Endodermal cell (in vitro differentiated cells): ENCODE data around the gene MNT. TPM values are rescaled to one million over a fixed set of nuclear protein-coding genes. Genes with fewer than 3 reads are reported as not detected.
A peak's percentile ranks its signal among the peaks of the same experiment; 100 is the strongest.

ENCODE experiments used
- DNase-seq: peaks from one replicate; pipeline ENCODE4 v3.0.0-alpha.2; 2017
- H3K27ac ChIP-seq: 2 replicates; pipeline ENCODE4 v1.5.1; 2013; ENCODE audit warnings: mild to moderate bottlenecking, low read depth, low read length, moderate library complexity
- H3K27me3 ChIP-seq: 2 replicates; pipeline ENCODE4 v1.6.1; 2013; ENCODE audit warnings: mild to moderate bottlenecking, low read length, moderate library complexity; ENCODE audit not compliant: insufficient read depth, control insufficient read depth, poor library complexity, severe bottlenecking
- H3K36me3 ChIP-seq: 2 replicates; pipeline ENCODE4 v1.7.0; 2013; ENCODE audit warnings: mild to moderate bottlenecking, low read length, moderate library complexity; ENCODE audit not compliant: control insufficient read depth, insufficient read depth
- H3K4me1 ChIP-seq: one replicate; pipeline ENCODE4 v1.7.0; 2013; ENCODE audit warnings: low read length; ENCODE audit not compliant: control insufficient read depth, insufficient read depth
- H3K4me3 ChIP-seq: 2 replicates; pipeline ENCODE4 v1.5.1; 2013; ENCODE audit warnings: mild to moderate bottlenecking, low read length, moderate library complexity
- H3K9ac ChIP-seq: 2 replicates; pipeline ENCODE4 v1.6.1; 2013; ENCODE audit warnings: mild to moderate bottlenecking, low read length, moderate library complexity; ENCODE audit not compliant: poor library complexity, severe bottlenecking; ENCODE audit errors: extremely low read depth
- H3K9me3 ChIP-seq: 2 replicates; pipeline ENCODE4 v1.6.1; 2013; ENCODE audit warnings: mild to moderate bottlenecking, low read length, moderate library complexity; ENCODE audit not compliant: control insufficient read depth
- H3K27ac Mint-ChIP-seq: 2 replicates; pipeline ENCODE4 v1.8.0; 2020; ENCODE audit warnings: mixed read lengths
- H3K27me3 Mint-ChIP-seq: 2 replicates; pipeline ENCODE4 v1.8.0; 2021; ENCODE audit warnings: mild to moderate bottlenecking, mixed read lengths; ENCODE audit not compliant: insufficient read depth
- H3K36me3 Mint-ChIP-seq: 2 replicates; pipeline ENCODE4 v1.8.0; 2020; ENCODE audit warnings: low read depth, mixed read lengths
- H3K4me1 Mint-ChIP-seq: 2 replicates; pipeline ENCODE4 v1.8.0; 2020; ENCODE audit warnings: mixed read lengths
- H3K4me3 Mint-ChIP-seq: 2 replicates; pipeline ENCODE4 v1.8.0; 2020; ENCODE audit warnings: mild to moderate bottlenecking, moderate library complexity, mixed read lengths
- H3K9me3 Mint-ChIP-seq: 2 replicates; pipeline ENCODE4 v1.8.0; 2020; ENCODE audit warnings: mild to moderate bottlenecking, mixed read lengths
- CTCF ChIP-seq: fragments of 200-600 bp; sonication (generic); conservative IDR thresholded peaks from 2 replicates; pipeline ENCODE4 v1.5.0; 2021; ENCODE audit warnings: antibody characterized with exemption, mild to moderate bottlenecking
- WGBS, 2 experiments: methylation state at CpG; one replicate each; pipeline versions ENCODE4 v1.1.5 to v1.1.7; 2013; ENCODE audit warnings: missing lambda C conversion rate in 2 of 2, mixed read lengths in 1 of 2; ENCODE audit not compliant: insufficient coverage in 1 of 2, insufficient read length in 1 of 2; 5-methylcytosine and 5-hydroxymethylcytosine counted together
- total RNA-seq, 2 donors: library from RNA; stranded (reverse); fragmentation: NEBNext Ultra II Directional in 1 of 2; extraction: Animal tissue kit (Norgen Biotek cat#: 25700) in 1 of 2; gene quantifications; 2 replicates in 1 of 2; 3 replicates in 1 of 2; pipeline ENCODE4 v1.2.1, GENCODE V29; 2021

The MNT gene
- total RNA-seq, 2 donors from 2014 or later, result 25.3 to 30.2 TPM

- peak overlapping the region; percentile 96 for H3K27ac ChIP-seq
- H3K9ac ChIP-seq, result peak overlapping the region; percentile 97
- peaks cover 2% of the 10 kb centered on the region for H3K36me3 Mint-ChIP-seq
- H3K9me3 ChIP-seq, result no peaks in the 10 kb centered on the region
- peak overlapping the region; percentile 86 for H3K4me3 Mint-ChIP-seq
- peak overlapping the region; percentile 99 for H3K27ac Mint-ChIP-seq
- H3K4me1 ChIP-seq, result peaks cover 22% of the 10 kb centered on the region
- TF ChIP-seq CTCF, result no peak
- H3K4me3 ChIP-seq, result peak overlapping the region; percentile 96
- no peaks in the 10 kb centered on the region for H3K27me3 ChIP-seq
- H3K27me3 Mint-ChIP-seq, result no peaks in the 10 kb centered on the region
- DNase-seq, result peak; percentile 100
- peaks cover 26% of the 10 kb centered on the region for H3K4me1 Mint-ChIP-seq
- H3K36me3 ChIP-seq, result no peaks in the 10 kb centered on the region
- H3K9me3 Mint-ChIP-seq, result no peaks in the 10 kb centered on the region
- WGBS, 2 experiments, result 0 to 1% methylated on average over 43 to 82 of the region's 82 CpGs
Measured at GRCh38 chr17:2399572-2400473, 1.0 kb downstream of the MNT start.

GRCh38 chr17:2398655-2399571 is 1.9 kb downstream of the MNT start:
- Mint-ChIP-seq H3K4me3 (peak overlapping the region; percentile 86), H3K9me3 (no peaks in the 10 kb centered on the region), H3K27ac (peak overlapping the region; percentile 99), H3K36me3 (no peaks in the 10 kb centered on the region), H3K4me1 (peaks cover 26% of the 10 kb centered on the region), H3K27me3 (no peaks in the 10 kb centered on the region)
- Histone ChIP-seq H3K4me1 (peaks cover 22% of the 10 kb centered on the region), H3K27me3 (no peaks in the 10 kb centered on the region), H3K9ac (peak overlapping the region; percentile 97), H3K9me3 (no peaks in the 10 kb centered on the region), H3K36me3 (no peaks in the 10 kb centered on the region), H3K4me3 (peak overlapping the region; percentile 96), H3K27ac (peak overlapping the region; percentile 96)
- TF ChIP-seq CTCF, result no peak
- DNase-seq, result peak; percentile 94
- 9 to 21% methylated on average over 17 to 40 of the region's 55 CpGs for WGBS, 2 experiments

GRCh38 chr17:2398182-2398581 is 2.7 kb downstream of the MNT start:
- Histone ChIP-seq H3K27me3 (no peaks in the 10 kb centered on the region), H3K9me3 (no peaks in the 10 kb centered on the region), H3K4me1 (peaks cover 22% of the 10 kb centered on the region), H3K27ac (peak overlapping the region; percentile 96), H3K9ac (peak overlapping the region; percentile 97), H3K4me3 (peak overlapping the region; percentile 96), H3K36me3 (no peaks in the 10 kb centered on the region)
- Mint-ChIP-seq H3K9me3 (no peaks in the 10 kb centered on the region), H3K4me1 (peaks cover 26% of the 10 kb centered on the region), H3K27me3 (no peaks in the 10 kb centered on the region), H3K36me3 (no peaks in the 10 kb centered on the region), H3K27ac (peak overlapping the region; percentile 99), H3K4me3 (peak overlapping the region; percentile 86)
- peak; percentile 71 for DNase-seq
- TF ChIP-seq CTCF, result no peak
- whole genome bisulfite sequencing, 2 experiments, result 79 to 92% methylated on average over 9 to 10 of the region's 10 CpGs
